Neural progenitor cell (in vitro differentiated cells): Measurements from ENCODE around the gene MYH7B.

Experiments
- EZH2 ChIP-seq: fragments of 200-600 bp; sonication (generic); IDR thresholded peaks from 2 replicates; pipeline ENCODE4 v1.6.1; 2017; ENCODE audit warnings: antibody characterized with exemption, mild to moderate bottlenecking, moderate library complexity
- TF ChIP-seq, protein P1 (sequence below): fragments of 200-600 bp; sonication (generic); IDR thresholded peaks from 2 replicates; pipeline ENCODE4 v1.5.1; 2017; ENCODE audit warnings: antibody characterized with exemption, mild to moderate bottlenecking

DNA sequence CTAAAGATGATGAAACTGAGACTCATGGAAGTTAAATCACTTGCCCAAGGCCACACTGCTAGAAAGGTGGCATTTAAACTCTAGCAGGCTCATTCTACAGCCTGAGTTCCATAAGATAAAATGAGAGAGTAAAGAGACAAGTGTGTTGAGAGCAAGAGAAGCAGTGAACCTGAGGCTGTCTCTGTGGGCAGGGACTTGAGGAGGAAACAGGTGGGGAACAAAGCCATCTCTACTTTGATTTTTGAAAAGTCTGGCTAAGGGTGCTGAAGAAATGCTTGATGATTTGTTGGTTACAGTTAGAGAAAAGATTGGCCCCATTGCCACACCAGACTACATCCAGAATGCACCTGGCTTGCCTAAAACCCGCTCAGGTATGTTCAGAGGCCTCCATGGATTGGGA lies 29.1 kb upstream of the MYH7B start:
- TF ChIP-seq, protein P1, sequence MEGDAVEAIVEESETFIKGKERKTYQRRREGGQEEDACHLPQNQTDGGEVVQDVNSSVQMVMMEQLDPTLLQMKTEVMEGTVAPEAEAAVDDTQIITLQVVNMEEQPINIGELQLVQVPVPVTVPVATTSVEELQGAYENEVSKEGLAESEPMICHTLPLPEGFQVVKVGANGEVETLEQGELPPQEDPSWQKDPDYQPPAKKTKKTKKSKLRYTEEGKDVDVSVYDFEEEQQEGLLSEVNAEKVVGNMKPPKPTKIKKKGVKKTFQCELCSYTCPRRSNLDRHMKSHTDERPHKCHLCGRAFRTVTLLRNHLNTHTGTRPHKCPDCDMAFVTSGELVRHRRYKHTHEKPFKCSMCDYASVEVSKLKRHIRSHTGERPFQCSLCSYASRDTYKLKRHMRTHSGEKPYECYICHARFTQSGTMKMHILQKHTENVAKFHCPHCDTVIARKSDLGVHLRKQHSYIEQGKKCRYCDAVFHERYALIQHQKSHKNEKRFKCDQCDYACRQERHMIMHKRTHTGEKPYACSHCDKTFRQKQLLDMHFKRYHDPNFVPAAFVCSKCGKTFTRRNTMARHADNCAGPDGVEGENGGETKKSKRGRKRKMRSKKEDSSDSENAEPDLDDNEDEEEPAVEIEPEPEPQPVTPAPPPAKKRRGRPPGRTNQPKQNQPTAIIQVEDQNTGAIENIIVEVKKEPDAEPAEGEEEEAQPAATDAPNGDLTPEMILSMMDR, result no peak
- TF ChIP-seq EZH2, result no peak
